Neural progenitor cell (in vitro differentiated cells): Measurements from ENCODE around the gene RFX1. TPM values are rescaled to one million over a fixed set of nuclear protein-coding genes. Genes with fewer than 3 reads are reported as not detected.

Source experiments
- DNase-seq: peaks from one replicate; pipeline ENCODE4 v3.0.0-alpha.2; 2016; ENCODE audit warnings: low spot score
- H2AFZ ChIP-seq: fragments of 200-600 bp; sonication (generic); replicated peaks from 2 replicates; pipeline ENCODE4 v1.6.1; 2016; ENCODE audit warnings: antibody characterized with exemption
- H3F3A ChIP-seq: fragments of 200-600 bp; sonication (generic); 2 replicates; pipeline ENCODE4 v1.6.1; 2016; ENCODE audit warnings: antibody characterized with exemption, low read depth
- H3K27ac ChIP-seq: fragments of 200-600 bp; sonication (generic); 2 replicates; pipeline ENCODE4 v1.5.1; 2016; ENCODE audit warnings: mild to moderate bottlenecking
- H3K27me3 ChIP-seq: fragments of 200-600 bp; sonication (generic); 2 replicates; pipeline ENCODE4 v1.6.1; 2016; ENCODE audit warnings: mild to moderate bottlenecking, moderate library complexity
- H3K36me3 ChIP-seq: fragments of 200-600 bp; sonication (generic); 2 replicates; pipeline ENCODE4 v1.5.1; 2016
- H3K4me1 ChIP-seq: fragments of 200-600 bp; sonication (generic); 2 replicates; pipeline ENCODE4 v1.6.1; 2016; ENCODE audit warnings: mixed run types
- H3K4me2 ChIP-seq: fragments of 200-600 bp; sonication (generic); 2 replicates; pipeline ENCODE4 v1.6.1; 2016
- H3K4me3 ChIP-seq: fragments of 200-600 bp; sonication (generic); 2 replicates; pipeline ENCODE4 v1.5.1; 2016
- H3K79me2 ChIP-seq: fragments of 200-600 bp; sonication (generic); 2 replicates; pipeline ENCODE4 v1.6.1; 2016; ENCODE audit warnings: low read depth
- H3K9ac ChIP-seq: fragments of 200-600 bp; sonication (generic); 2 replicates; pipeline ENCODE4 v1.6.1; 2016
- H3K9me3 ChIP-seq: fragments of 200-600 bp; sonication (generic); 2 replicates; pipeline ENCODE4 v1.5.1; 2016; ENCODE audit warnings: low read depth
- H4K20me1 ChIP-seq: fragments of 200-600 bp; sonication (generic); 2 replicates; pipeline ENCODE4 v1.6.1; 2016; ENCODE audit warnings: low read depth
- H3K27ac Mint-ChIP-seq: 3 replicates; pipeline ENCODE4 v1.8.0; 2021; ENCODE audit warnings: mixed read lengths
- H3K27me3 Mint-ChIP-seq: 2 replicates; pipeline ENCODE4 v1.8.0; 2022; ENCODE audit warnings: low read depth, mild to moderate bottlenecking, inconsistent platforms, moderate library complexity, mixed read lengths; ENCODE audit not compliant: insufficient read depth
- H3K36me3 Mint-ChIP-seq: 3 replicates; pipeline ENCODE4 v1.8.0; 2021; ENCODE audit warnings: mixed read lengths
- H3K4me1 Mint-ChIP-seq: 3 replicates; pipeline ENCODE4 v1.8.0; 2021; ENCODE audit warnings: mixed read lengths
- H3K4me3 Mint-ChIP-seq: 3 replicates; pipeline ENCODE4 v1.8.0; 2021; ENCODE audit warnings: mild to moderate bottlenecking, moderate library complexity, mixed read lengths
- H3K9me3 Mint-ChIP-seq: 3 replicates; pipeline ENCODE4 v1.8.0; 2020; ENCODE audit warnings: mixed read lengths
- EZH2 ChIP-seq: fragments of 200-600 bp; sonication (generic); IDR thresholded peaks from 2 replicates; pipeline ENCODE4 v1.6.1; 2017; ENCODE audit warnings: antibody characterized with exemption, mild to moderate bottlenecking, moderate library complexity
- EZH2phosphoT487 ChIP-seq: fragments of 200-600 bp; sonication (generic); IDR thresholded peaks from 2 replicates; pipeline ENCODE4 v1.6.1; 2017; ENCODE audit warnings: antibody characterized with exemption
- total RNA-seq: library from RNA; depleted of rRNA; stranded (reverse); fragments of >200 nt; gene quantifications from 2 replicates; pipeline ENCODE4 v1.2.3, GENCODE V29; 2015; ENCODE audit warnings: low replicate concordance
- TF ChIP-seq, protein P1 (sequence below): fragments of 200-600 bp; sonication (generic); IDR thresholded peaks from 2 replicates; pipeline ENCODE4 v1.5.1; 2017; ENCODE audit warnings: antibody characterized with exemption, mild to moderate bottlenecking

Gene RFX1
- total RNA-seq, 1 donor from 2014 or later = 1.0 TPM

DNA sequence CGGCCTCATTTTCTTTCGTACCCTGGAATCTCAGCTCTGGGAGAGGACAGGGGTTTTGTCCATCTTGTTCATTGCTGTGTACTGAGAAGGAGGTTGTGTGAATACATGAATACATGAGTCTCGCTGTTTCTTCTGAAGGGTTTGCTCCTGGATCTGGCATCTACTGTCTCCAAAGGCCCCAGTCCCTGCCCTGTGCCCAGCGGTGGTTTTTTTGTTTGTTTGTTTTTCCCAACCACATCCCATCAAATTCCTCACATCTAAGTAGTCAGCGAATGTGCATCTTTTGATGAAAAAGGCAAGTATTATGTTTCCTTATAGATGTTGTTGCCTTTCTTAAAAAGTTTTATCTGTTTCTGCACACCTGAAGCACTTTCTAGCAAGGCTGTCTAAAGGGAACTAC is 41.3 kb downstream of the RFX1 start:
- no peak overlapping the region for H3K4me3 Mint-ChIP-seq
- Histone ChIP-seq H3K27me3 (peaks cover 16% of the 10 kb centered on the region), H3K4me1 (peaks cover 12% of the 10 kb centered on the region), H2AFZ (no peak overlapping the region), H3K4me2 (no peak overlapping the region), H4K20me1 (peaks cover 13% of the 10 kb centered on the region), H3K9me3 (no peaks in the 10 kb centered on the region), H3K79me2 (no peaks in the 10 kb centered on the region), H3K36me3 (no peaks in the 10 kb centered on the region), H3F3A (peaks cover 4% of the 10 kb centered on the region), H3K9ac (no peak overlapping the region), H3K4me3 (no peak overlapping the region), H3K27ac (no peak overlapping the region)
- no peak overlapping the region for H3K27ac Mint-ChIP-seq
- no peak for DNase-seq
- H3K36me3 Mint-ChIP-seq = peaks cover 13% of the 10 kb centered on the region
- no peak for TF ChIP-seq EZH2
- TF ChIP-seq EZH2phosphoT487 = no peak
- TF ChIP-seq, protein P1, sequence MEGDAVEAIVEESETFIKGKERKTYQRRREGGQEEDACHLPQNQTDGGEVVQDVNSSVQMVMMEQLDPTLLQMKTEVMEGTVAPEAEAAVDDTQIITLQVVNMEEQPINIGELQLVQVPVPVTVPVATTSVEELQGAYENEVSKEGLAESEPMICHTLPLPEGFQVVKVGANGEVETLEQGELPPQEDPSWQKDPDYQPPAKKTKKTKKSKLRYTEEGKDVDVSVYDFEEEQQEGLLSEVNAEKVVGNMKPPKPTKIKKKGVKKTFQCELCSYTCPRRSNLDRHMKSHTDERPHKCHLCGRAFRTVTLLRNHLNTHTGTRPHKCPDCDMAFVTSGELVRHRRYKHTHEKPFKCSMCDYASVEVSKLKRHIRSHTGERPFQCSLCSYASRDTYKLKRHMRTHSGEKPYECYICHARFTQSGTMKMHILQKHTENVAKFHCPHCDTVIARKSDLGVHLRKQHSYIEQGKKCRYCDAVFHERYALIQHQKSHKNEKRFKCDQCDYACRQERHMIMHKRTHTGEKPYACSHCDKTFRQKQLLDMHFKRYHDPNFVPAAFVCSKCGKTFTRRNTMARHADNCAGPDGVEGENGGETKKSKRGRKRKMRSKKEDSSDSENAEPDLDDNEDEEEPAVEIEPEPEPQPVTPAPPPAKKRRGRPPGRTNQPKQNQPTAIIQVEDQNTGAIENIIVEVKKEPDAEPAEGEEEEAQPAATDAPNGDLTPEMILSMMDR = no peak
- H3K4me1 Mint-ChIP-seq = peaks cover 5% of the 10 kb centered on the region
- peaks cover 9% of the 10 kb centered on the region for H3K27me3 Mint-ChIP-seq
- H3K9me3 Mint-ChIP-seq = no peaks in the 10 kb centered on the region

DNA sequence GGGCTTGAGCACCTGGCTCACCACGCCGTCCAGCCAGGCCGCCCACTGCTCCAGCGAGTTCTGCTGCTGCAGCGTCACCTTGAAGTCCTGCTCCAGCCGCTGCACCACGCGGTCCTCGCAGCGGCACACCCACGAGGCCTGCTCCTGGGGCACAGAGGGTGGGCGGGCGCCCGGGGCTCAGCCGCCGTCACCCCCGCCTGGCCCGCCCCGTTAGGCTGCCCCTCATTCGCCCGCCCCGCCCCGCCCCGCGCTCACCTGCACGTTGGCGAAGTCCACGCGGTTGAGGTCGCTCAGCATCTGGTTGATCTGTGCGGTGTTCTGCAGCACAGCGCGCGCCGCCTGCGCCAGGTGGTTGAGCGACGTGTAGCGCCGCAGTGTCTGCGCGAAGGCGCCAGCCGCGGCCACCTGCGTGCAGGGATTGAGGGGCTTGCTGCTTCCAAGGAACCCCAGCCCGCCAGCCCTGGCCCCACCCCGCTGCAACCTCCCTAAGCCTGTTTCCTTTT is 42.5 kb downstream of the RFX1 start:
- Histone ChIP-seq H2AFZ (no peak overlapping the region), H3K4me2 (no peak overlapping the region), H3K27ac (no peak overlapping the region), H4K20me1 (peaks cover 19% of the 10 kb centered on the region), H3K27me3 (peaks cover 16% of the 10 kb centered on the region), H3K79me2 (no peaks in the 10 kb centered on the region), H3K4me1 (peaks cover 12% of the 10 kb centered on the region), H3F3A (peaks cover 4% of the 10 kb centered on the region), H3K4me3 (no peak overlapping the region), H3K9me3 (no peaks in the 10 kb centered on the region), H3K36me3 (no peaks in the 10 kb centered on the region), H3K9ac (no peak overlapping the region)
- Mint-ChIP-seq H3K9me3 (no peaks in the 10 kb centered on the region), H3K27me3 (peaks cover 7% of the 10 kb centered on the region), H3K36me3 (peaks cover 12% of the 10 kb centered on the region), H3K4me3 (no peak overlapping the region), H3K27ac (no peak overlapping the region), H3K4me1 (peaks cover 5% of the 10 kb centered on the region)
- no peak for DNase-seq
- TF ChIP-seq EZH2phosphoT487 = no peak
- no peak for TF ChIP-seq EZH2
- TF ChIP-seq, protein P1 = no peak

DNA sequence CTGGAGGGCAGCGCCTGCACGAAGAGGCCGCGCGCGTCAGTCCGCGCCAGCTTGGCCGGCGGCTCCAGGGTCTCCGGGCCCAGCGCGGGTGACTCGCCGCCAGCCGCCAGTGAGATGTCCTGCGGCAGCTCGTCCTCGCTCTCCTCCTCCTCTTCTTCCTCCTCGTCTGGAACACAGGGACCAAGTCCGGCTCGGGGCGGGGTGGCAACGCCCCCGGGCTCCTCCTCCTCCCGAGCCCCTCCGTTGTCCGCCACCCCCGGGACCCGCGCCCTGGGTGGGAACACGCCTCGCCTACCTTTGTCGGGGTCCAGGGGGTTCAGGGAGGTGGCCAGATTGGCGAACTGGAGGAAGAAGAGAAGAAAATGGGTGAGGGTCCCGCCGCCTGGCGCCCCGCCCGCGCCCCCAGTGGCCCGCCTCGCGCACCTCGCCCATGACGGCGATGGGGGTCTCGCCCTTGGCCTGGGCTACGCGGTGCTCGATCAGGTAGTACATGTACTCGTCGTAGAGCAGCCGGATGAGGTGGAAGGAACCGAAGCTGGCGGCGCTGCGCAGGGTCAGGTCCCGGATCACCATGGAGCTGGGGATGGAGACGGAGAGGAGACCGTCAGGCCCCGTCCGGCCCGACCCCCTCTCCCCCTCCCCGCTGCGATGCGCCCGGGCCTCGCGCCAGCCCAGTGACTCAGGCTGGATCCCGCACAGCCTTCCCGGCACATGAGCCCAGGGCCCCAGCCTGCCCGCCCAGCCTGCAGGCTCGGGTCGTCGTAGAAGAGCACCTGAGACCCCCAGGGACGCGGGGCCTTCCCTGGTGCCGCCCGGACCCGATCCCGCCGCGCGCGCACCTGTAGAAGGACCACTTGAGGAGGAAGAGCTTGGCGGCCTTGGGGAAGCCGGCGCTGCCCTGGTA is 43.2 kb downstream of the RFX1 start:
- H3K36me3 Mint-ChIP-seq = peaks cover 16% of the 10 kb centered on the region
- H3K27ac ChIP-seq = no peak overlapping the region
- peaks cover 4% of the 10 kb centered on the region for H3F3A ChIP-seq
- H3K4me2 ChIP-seq = peak overlapping the region; percentile 67
- H3K9ac ChIP-seq = no peak overlapping the region
- no peaks in the 10 kb centered on the region for H3K9me3 Mint-ChIP-seq
- peaks cover 12% of the 10 kb centered on the region for H3K4me1 ChIP-seq
- peaks cover 5% of the 10 kb centered on the region for H3K4me1 Mint-ChIP-seq
- TF ChIP-seq EZH2 (no peak), EZH2phosphoT487 (no peak)
- H3K4me3 ChIP-seq = peak overlapping the region; percentile 29
- H3K36me3 ChIP-seq = no peaks in the 10 kb centered on the region
- no peak overlapping the region for H3K4me3 Mint-ChIP-seq
- no peaks in the 10 kb centered on the region for H3K79me2 ChIP-seq
- DNase-seq = no peak
- H3K27me3 Mint-ChIP-seq = peaks cover 7% of the 10 kb centered on the region
- H2AFZ ChIP-seq = no peak overlapping the region
- H4K20me1 ChIP-seq = peaks cover 25% of the 10 kb centered on the region
- no peaks in the 10 kb centered on the region for H3K9me3 ChIP-seq
- peaks cover 16% of the 10 kb centered on the region for H3K27me3 ChIP-seq
- H3K27ac Mint-ChIP-seq = no peak overlapping the region
